Measurements from ENCODE around the gene SLC13A2. TPM values are rescaled to one million over a fixed set of nuclear protein-coding genes. Genes with fewer than 3 reads are reported as not detected.
"Not testable (repeated sequence)": the region's sequence is repeated elsewhere in the genome, so short reads cannot be mapped to it uniquely, and the experiment has no call there.

The SLC13A2 gene
- total RNA-seq, 1 experiment from 2014 or later: not detected

GRCh38 chr17:28508211-28508724 is 34.8 kb downstream of the SLC13A2 start:
- no peak overlapping the region for H3K4me3 ChIP-seq (ENCODE audit: insufficient read depth, low read depth, low read length)
- H3K27me3 ChIP-seq (ENCODE audit: control insufficient read depth, insufficient read depth, low read length): no peaks in the 10 kb centered on the region
- no peak for DNase-seq
- H3K36me3 ChIP-seq (replicated peaks; ENCODE audit: control insufficient read depth, insufficient read depth, low read length): no peaks in the 10 kb centered on the region

- no peak overlapping the region for H3K4me3 ChIP-seq (ENCODE audit: insufficient read depth, low read depth, low read length)
- no peaks in the 10 kb centered on the region for H3K27me3 ChIP-seq (ENCODE audit: control insufficient read depth, insufficient read depth, low read length)
- H3K36me3 ChIP-seq (replicated peaks; ENCODE audit: control insufficient read depth, insufficient read depth, low read length): no peaks in the 10 kb centered on the region
- DNase-seq: no peak
Measured at GRCh38 chr17:28509789-28510188, 36.3 kb downstream of the SLC13A2 start.

GRCh38 chr17:28511858-28512461 is 38.5 kb downstream of the SLC13A2 start:
- no peak for DNase-seq
- Histone ChIP-seq H3K27me3 (ENCODE audit: control insufficient read depth, insufficient read depth, low read length) (no peaks in the 10 kb centered on the region), H3K4me3 (ENCODE audit: insufficient read depth, low read depth, low read length) (no peak overlapping the region), H3K36me3 (replicated peaks; ENCODE audit: control insufficient read depth, insufficient read depth, low read length) (no peaks in the 10 kb centered on the region)

DNA sequence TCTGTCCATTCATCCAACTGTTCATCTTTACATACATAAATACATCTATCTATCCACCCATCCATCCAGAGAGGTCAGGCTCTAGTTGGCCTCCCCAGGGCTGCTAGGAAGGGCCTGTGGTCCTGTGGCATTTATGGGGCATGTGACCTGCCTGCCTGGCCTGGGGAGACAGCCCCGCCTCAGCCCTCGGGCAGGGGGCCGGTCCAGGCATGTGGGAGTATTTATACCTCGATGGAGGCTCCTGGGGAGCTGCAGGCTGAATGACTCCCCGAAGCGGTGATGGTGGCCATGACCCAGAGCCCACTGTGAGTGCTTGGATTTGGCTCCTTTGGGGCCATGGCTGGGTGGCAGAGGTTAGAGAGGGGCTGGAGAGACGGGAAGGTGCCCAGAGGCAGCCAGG is 40.0 kb downstream of the SLC13A2 start:
- DNase-seq: no peak
- no peaks in the 10 kb centered on the region for H3K36me3 ChIP-seq (replicated peaks; ENCODE audit: control insufficient read depth, insufficient read depth, low read length)
- H3K27me3 ChIP-seq (ENCODE audit: control insufficient read depth, insufficient read depth, low read length): no peaks in the 10 kb centered on the region; the same call in 1 of the 2 replicates
- no peak overlapping the region for H3K4me3 ChIP-seq (ENCODE audit: insufficient read depth, low read depth, low read length)

DNA sequence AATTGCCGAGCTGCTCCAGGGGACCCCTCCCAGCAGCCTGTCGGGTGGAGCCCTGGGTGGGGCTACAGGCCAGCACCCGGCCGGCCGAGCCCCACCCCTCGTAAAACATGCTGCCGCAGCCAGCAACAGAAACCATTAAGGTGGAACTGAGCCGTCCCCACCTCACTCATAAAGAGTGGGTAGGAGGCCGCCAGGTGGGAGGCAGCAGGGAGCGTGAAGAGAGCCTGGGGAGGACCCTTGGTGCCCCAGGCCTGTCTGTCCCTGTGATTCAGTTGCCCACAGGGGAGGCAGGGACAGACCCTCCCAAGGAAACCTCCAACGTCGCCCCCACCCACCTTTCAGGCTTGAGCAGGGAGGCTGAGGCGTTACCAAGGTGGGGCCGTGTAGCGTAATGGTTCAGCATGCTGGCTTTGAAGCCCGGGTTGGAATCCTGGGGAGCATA is 41.1 kb downstream of the SLC13A2 start:
- Histone ChIP-seq H3K27me3 (ENCODE audit: control insufficient read depth, insufficient read depth, low read length) (no peaks in the 10 kb centered on the region; the same call in 1 of the 2 replicates), H3K36me3 (replicated peaks; ENCODE audit: control insufficient read depth, insufficient read depth, low read length) (no peaks in the 10 kb centered on the region), H3K4me3 (ENCODE audit: insufficient read depth, low read depth, low read length) (no peak overlapping the region)
- DNase-seq: no peak

DNA sequence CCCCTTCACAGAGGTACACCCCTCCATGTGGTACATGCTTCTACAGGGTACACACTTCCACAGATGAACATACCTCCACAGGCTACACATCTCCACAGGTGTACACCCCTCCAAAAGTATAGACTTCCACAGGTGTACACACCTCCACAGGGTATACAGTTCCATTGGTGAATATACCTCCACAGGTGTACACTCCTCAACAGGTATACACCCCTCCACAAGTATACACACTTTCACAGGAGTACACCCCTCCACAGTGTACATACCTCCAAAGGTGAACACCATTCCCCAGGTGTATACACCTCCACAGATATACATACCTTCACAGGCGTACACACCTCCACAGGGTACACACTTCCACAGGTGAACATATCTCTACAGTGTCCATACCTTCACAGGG is 42.1 kb downstream of the SLC13A2 start:
- Histone ChIP-seq H3K36me3 (replicated peaks; ENCODE audit: control insufficient read depth, insufficient read depth, low read length) (no peaks in the 10 kb centered on the region), H3K4me3 (ENCODE audit: insufficient read depth, low read depth, low read length) (no peak overlapping the region), H3K27me3 (ENCODE audit: control insufficient read depth, insufficient read depth, low read length) (no peaks in the 10 kb centered on the region; the same call in 1 of the 2 replicates)
- no peak for DNase-seq

GRCh38 chr17:28518132-28518531 is 44.7 kb downstream of the SLC13A2 start:
- Histone ChIP-seq H3K4me3 (ENCODE audit: insufficient read depth, low read depth, low read length) (no peak overlapping the region), H3K36me3 (replicated peaks; ENCODE audit: control insufficient read depth, insufficient read depth, low read length) (no peaks in the 10 kb centered on the region), H3K27me3 (ENCODE audit: control insufficient read depth, insufficient read depth, low read length) (no peaks in the 10 kb centered on the region; the same call in 1 of the 2 replicates)
- no peak for DNase-seq

DNA sequence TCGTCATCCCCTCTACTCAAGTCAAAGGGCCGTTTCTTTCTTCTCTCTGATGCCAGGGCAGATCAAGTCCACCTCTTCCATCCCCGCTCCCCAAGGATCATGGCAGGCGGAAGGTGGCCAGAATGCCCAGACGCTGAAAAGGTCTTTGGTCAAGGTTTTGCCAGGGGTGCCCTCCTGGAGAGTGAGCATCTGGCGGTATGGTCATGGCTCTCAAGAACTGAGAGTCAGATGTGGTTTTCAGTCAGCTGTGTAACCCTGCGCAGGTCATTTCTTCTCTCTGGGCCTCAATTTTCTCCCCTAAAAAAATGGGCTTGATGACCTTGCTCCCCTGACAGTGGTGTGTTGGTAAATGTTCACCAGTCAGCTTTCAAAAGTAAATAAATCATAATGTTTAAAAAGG is 45.1 kb downstream of the SLC13A2 start:
- H3K27me3 ChIP-seq (ENCODE audit: control insufficient read depth, insufficient read depth, low read length): no peaks in the 10 kb centered on the region; the same call in 1 of the 2 replicates
- DNase-seq: no peak
- no peak overlapping the region for H3K4me3 ChIP-seq (ENCODE audit: insufficient read depth, low read depth, low read length)
- H3K36me3 ChIP-seq (replicated peaks; ENCODE audit: control insufficient read depth, insufficient read depth, low read length): no peaks in the 10 kb centered on the region

DNA sequence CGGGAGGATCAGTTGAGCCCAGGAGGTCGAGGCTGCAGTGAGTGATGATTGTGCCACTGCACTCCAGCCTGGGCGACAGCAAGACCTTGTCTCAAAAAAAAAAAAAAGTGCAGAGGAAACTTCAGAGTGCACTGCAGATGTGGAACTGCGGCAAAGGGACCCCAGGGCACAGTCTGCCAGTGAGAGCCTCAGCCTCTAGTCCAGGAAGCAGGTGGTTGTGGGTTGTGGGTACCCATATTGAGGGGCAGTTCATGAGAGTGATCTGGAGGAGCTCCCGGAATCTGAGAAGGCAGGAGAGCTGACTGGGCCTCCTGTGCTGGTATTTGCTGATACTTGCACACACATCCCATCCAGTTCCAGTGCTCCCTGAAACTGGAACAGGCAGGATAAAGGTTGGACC is 45.8 kb downstream of the SLC13A2 start:
- Histone ChIP-seq H3K36me3 (replicated peaks; ENCODE audit: control insufficient read depth, insufficient read depth, low read length) (no peaks in the 10 kb centered on the region), H3K27me3 (ENCODE audit: control insufficient read depth, insufficient read depth, low read length) (no peaks in the 10 kb centered on the region; the same call in 1 of the 2 replicates), H3K4me3 (ENCODE audit: insufficient read depth, low read depth, low read length) (no peak overlapping the region)
- DNase-seq: no peak

DNA sequence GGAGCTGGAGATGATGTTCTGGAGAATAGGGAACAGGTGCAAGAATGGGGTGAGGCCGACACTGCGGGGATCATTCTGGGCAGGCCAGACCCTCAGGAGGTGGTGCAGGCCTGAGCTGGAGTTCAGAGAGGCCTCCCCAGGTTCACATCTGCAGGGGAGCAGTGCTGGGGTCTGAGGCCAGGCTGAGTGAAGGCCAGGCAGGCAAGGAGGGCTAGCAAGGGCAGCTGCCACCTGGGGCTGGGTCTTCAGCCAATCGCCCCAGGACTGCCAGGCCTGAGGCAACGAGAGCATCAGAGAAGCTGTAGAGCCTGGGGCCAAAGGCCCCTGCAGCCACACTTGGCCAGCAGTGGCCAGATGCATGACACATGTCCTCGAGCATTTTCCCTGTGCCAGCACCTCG is 47.2 kb downstream of the SLC13A2 start:
- Histone ChIP-seq H3K36me3 (replicated peaks; ENCODE audit: control insufficient read depth, insufficient read depth, low read length) (no peaks in the 10 kb centered on the region), H3K27me3 (ENCODE audit: control insufficient read depth, insufficient read depth, low read length) (no peaks in the 10 kb centered on the region; the same call in 1 of the 2 replicates), H3K4me3 (ENCODE audit: insufficient read depth, low read depth, low read length) (no peak overlapping the region)
- DNase-seq: no peak

- peak; percentile 88 for DNase-seq
- H3K4me3 ChIP-seq (ENCODE audit: insufficient read depth, low read depth, low read length): no peak overlapping the region
- H3K27me3 ChIP-seq (ENCODE audit: control insufficient read depth, insufficient read depth, low read length): no peaks in the 10 kb centered on the region; the same call in 1 of the 2 replicates
- no peaks in the 10 kb centered on the region for H3K36me3 ChIP-seq (replicated peaks; ENCODE audit: control insufficient read depth, insufficient read depth, low read length)
Measured at GRCh38 chr17:28521311-28522085, 48.1 kb downstream of the SLC13A2 start.

- not testable (repeated sequence) for DNase-seq; H3K27me3 ChIP-seq (ENCODE audit: control insufficient read depth, insufficient read depth, low read length); H3K4me3 ChIP-seq (ENCODE audit: insufficient read depth, low read depth, low read length); H3K36me3 ChIP-seq (replicated peaks; ENCODE audit: control insufficient read depth, insufficient read depth, low read length)
Measured at GRCh38 chr17:28522281-28522680, 48.8 kb downstream of the SLC13A2 start.

- no peaks in the 10 kb centered on the region for H3K36me3 ChIP-seq (replicated peaks; ENCODE audit: control insufficient read depth, insufficient read depth, low read length)
- no peaks in the 10 kb centered on the region; the same call in 1 of the 2 replicates for H3K27me3 ChIP-seq (ENCODE audit: control insufficient read depth, insufficient read depth, low read length)
- no peak overlapping the region for H3K4me3 ChIP-seq (ENCODE audit: insufficient read depth, low read depth, low read length)
- no peak for DNase-seq
Measured at GRCh38 chr17:28523186-28523585, 49.7 kb downstream of the SLC13A2 start.

DNA sequence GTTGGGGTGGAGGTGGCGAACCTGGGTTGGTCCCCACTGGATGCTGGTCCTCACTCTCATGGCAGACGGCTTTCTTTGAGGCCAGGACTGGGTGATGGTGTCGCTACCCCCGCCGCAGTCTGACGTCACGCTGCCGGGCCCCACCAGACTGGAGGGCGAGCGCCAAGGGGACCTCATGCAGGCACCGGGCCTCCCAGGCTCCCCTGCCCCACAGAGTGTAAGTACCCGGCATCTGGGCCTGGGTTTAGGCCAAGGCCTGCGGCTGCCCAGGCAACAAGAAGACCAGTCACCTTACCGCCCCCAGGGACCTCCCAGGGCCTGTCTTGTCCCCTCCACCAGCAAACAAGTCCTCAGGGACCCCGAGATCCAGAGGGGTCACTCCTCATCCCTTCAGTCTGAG is 50.4 kb downstream of the SLC13A2 start:
- Histone ChIP-seq H3K27me3 (ENCODE audit: control insufficient read depth, insufficient read depth, low read length) (no peaks in the 10 kb centered on the region), H3K4me3 (ENCODE audit: insufficient read depth, low read depth, low read length) (no peak overlapping the region), H3K36me3 (replicated peaks; ENCODE audit: control insufficient read depth, insufficient read depth, low read length) (no peaks in the 10 kb centered on the region)
- DNase-seq: no peak
